Stimulated activated CD4-positive, alpha-beta T cell treated with anti-CD3 and anti-CD28 coated beads, Interleukin-2, amount 100 ng/mL, for 4 hours (primary cell): ENCODE measurements around the gene GLG1.
"Not testable (repeated sequence)": the region's sequence is repeated elsewhere in the genome, so short reads cannot be mapped to it uniquely, and the experiment has no call there.

Experiments used
- DNase-seq: peaks from one replicate; pipeline ENCODE4 v3.0.0-alpha.2; 2020; ENCODE audit warnings: low read depth

The GLG1 gene

DNA sequence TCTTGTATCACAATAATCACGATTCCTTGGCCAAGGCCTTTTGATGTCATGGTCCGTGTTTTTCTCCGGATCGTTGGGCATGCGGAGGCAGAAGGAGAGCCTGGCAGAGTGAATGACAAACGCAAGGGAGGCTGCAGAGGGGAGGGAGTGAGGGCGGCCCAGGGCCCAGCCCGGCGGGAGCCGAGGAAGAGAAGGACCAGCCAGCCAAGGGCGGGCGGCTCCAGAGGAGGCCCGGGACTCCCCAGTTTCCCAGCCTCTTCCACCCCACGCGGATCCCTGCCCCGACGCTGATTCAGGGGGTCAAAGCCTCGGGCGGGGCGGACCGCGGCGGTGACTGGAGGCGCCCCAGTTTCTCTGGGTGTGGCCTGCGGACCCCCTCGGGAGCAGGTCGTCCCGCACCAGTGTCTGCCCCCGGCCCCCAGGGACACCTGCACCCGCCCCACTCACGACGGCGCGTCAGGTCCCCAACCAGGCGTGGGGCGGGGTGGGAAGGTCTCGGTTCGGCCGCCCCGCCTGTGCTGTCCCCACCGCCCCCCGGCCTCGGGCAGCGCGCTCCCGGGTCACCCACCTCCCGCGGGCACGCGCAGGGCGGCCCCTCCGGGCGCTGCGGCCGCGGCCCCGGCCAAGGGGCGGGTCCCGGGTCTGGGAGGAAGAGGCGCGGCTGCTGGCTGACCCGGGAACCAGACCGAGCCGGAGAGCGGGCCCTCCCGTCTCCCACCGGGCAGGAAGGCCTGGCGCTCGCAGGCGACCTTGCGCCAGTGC, 200.1 kb downstream of the GLG1 start:
- DNase-seq: not testable (repeated sequence)

DNA sequence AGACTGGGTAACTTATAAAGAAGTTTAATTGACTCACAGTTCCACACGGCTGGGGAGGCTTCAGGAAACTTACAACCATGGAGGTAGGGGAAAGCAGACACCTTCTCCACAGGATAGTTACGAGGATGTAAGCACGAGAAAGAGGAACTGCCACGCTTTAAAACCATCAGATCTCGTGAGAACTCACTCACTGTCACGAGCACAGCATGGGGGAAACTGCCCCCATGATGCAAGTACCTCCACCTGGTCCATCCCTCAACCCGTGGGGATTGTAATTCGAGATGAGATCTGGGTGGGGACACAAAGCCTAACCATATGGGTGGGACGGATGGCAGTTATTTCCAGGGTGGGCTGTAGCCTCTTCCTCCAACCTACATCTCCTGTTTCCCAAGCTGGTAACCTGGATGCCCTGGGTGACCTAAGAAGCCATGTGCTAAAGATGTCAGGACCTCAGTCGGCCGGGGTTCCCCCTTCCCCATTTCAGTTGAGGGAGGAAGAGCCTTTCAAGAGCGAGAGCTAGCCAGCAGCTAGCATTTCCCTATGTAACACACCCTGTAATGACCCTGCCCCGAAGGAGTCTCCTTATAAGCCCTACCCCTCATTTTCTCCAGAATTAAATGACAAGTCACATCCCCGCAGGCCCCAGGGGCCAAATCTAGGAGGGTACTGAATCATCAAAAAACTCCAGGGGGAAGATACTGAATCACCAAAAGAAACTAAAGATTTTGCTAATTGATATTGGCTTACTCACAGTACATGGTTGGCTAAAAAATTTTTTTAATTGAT, 202.6 kb downstream of the GLG1 start:
- not testable (repeated sequence) for DNase-seq

DNA sequence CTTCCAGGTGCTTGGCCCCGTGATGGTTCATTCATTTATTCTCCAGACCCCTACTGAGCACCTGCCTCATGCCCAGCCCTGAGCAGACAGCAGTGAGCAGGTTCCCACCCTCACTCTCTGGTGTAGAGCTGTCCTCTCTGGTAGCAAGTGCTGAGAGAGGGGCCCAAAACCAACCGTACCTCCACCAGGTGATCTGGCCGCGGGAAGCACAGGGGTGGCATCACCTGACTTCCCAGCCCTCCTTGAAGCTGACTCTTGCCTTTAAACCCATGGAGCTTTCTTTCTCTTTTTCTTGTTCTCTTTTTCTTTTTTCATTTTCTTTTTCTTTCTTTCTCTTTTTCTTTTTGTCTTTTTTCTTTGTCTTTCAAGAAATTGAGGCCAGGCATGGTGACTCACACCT, 206.7 kb downstream of the GLG1 start:
- not testable (repeated sequence) for DNase-seq

DNA sequence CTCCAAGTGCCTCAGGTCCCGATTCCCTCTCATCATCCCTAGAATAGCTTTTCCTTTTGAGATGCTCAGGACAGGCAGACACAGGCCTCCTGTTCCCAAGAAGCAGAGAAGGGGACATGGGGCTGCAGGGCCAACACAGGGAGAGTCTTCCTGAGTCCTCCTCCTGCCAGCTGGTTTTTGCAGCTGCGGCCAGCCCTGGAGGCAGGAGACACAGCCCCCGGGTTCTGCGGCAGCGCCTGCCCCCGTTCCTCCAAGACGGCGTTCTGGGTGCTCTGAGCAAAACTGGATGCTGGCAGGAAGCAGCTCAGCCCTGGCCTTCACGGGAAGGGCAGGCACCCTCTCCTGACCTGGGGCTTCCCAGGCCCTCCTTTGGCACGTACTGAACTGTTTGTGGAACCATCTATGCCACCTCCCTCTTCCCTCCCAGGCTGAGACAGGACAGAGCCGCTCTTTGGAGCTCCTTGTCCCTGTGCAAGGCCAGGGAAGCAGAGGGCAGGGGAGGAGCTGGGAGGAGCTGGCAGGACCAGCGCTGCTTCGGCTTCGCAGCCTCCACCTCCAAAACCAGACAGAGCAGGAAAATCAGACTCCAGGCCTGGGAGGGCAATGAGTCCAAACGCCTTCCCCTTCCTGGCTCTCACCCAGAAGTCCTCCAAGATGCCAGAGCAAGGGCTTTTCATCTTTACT, 208.6 kb downstream of the GLG1 start:
- not testable (repeated sequence) for DNase-seq
